Measurements from ENCODE around the gene PPP1R16B.

The PPP1R16B gene

GRCh38 chr20:38805502-38805957 is at the start of gene PPP1R16B:
PPP1R16B (plus strand) TSS chr20:38805697; CDS start chr20:38835926, 30,229 bp downstream.
- POLR2A ChIA-PET (ENCODE audit: low non-redundant PET), result no interaction called here
- no peak for DNase-seq (ENCODE audit: low spot score)
- H3K27ac ChIP-seq, result no peak within 1 kb of the TSS
- CTCF ChIA-PET, result interaction anchor here (1.2 kb wide), 1 partner anchor 16 kb away, joined by 3 read pairs; no protein-coding TSS in a partner anchor
- TF ChIP-seq CTCF (conservative IDR thresholded peaks at IDR 0.05; ENCODE audit: low read depth), result no peak

- ChIA-PET CTCF (interaction anchor here (0.5 to 1.7 kb wide), 4 partner anchors 19 to 135 kb away, joined by 3 to 5 read pairs (median 4); no protein-coding TSS in a partner anchor), POLR2A (ENCODE audit: low non-redundant PET) (no interaction called here)
These were observed 48.2 kb upstream of the PPP1R16B start for GRCh38 chr20:38757145-38757775.

GRCh38 chr20:38759106-38759505 is 46.4 kb upstream of the PPP1R16B start:
- ChIA-PET POLR2A (ENCODE audit: low non-redundant PET) (no interaction called here), CTCF (interaction anchor here (0.6 to 1.1 kb wide), 3 partner anchors 45 to 126 kb away, joined by 3 to 4 read pairs (median 4); no protein-coding TSS in a partner anchor)
- no peak for TF ChIP-seq CTCF (conservative IDR thresholded peaks at IDR 0.05; ENCODE audit: low read depth)
- no peak for DNase-seq (ENCODE audit: low spot score)
- no peak overlapping the region for H3K27ac ChIP-seq

More at GRCh38 chr20:38757145-38757775, 48.2 kb upstream of the PPP1R16B start:
- DNase-seq (ENCODE audit: low spot score), result no peak
- no peak overlapping the region for H3K27ac ChIP-seq
- TF ChIP-seq CTCF (conservative IDR thresholded peaks at IDR 0.05; ENCODE audit: low read depth), result no peak

- CTCF ChIA-PET, result interaction anchor here (0.6 to 1.2 kb wide), 5 partner anchors 10 to 1046 kb away, joined by 3 to 8 read pairs (median 4); no protein-coding TSS in a partner anchor
- no peak overlapping the region for H3K27ac ChIP-seq
- no peak for DNase-seq (ENCODE audit: low spot score)
- TF ChIP-seq CTCF (conservative IDR thresholded peaks at IDR 0.05; ENCODE audit: low read depth), result no peak
- POLR2A ChIA-PET (ENCODE audit: low non-redundant PET), result no interaction called here
These were observed 44.5 kb upstream of the PPP1R16B start for GRCh38 chr20:38760978-38761377.

- no peak for TF ChIP-seq CTCF (conservative IDR thresholded peaks at IDR 0.05; ENCODE audit: low read depth)
- DNase-seq (ENCODE audit: low spot score), result no peak
- no peak overlapping the region for H3K27ac ChIP-seq
- ChIA-PET POLR2A (ENCODE audit: low non-redundant PET) (no interaction called here), CTCF (no interaction called here)
These were observed 43.3 kb upstream of the PPP1R16B start for GRCh38 chr20:38762174-38762573.

GRCh38 chr20:38763616-38764015 is 41.9 kb upstream of the PPP1R16B start:
- no peak for TF ChIP-seq CTCF (conservative IDR thresholded peaks at IDR 0.05; ENCODE audit: low read depth)
- no peak for DNase-seq (ENCODE audit: low spot score)
- H3K27ac ChIP-seq, result no peak overlapping the region
- CTCF ChIA-PET, result no interaction called here
- POLR2A ChIA-PET (ENCODE audit: low non-redundant PET), result no interaction called here

Measured in RWPE1 (cell line).